Astrocyte (in vitro differentiated cells and primary cell): Measurements from ENCODE around the gene MUC3A. TPM values are rescaled to one million over a fixed set of nuclear protein-coding genes. Genes with fewer than 3 reads are reported as not detected.

ENCODE experiments used
- DNase-seq: peaks from one replicate; pipeline ENCODE4 v3.0.0-alpha.2; 2010; ENCODE audit warnings: low read depth
- FAIRE-seq: peaks from 2 replicates; lab custom pipeline; 2011; peaks lifted over from hg19 to GRCh38; lab: Jason Lieb, UNC
- H2AFZ ChIP-seq: 2 replicates; pipeline ENCODE4 v1.6.0; 2012; ENCODE audit warnings: low read depth, low read length, inconsistent platforms
- H3K27ac ChIP-seq: 2 replicates; pipeline ENCODE4 v1.5.1; 2011; ENCODE audit warnings: low read depth, low read length, inconsistent platforms
- H3K27me3 ChIP-seq: 2 replicates; pipeline ENCODE4 v1.6.0; 2011; ENCODE audit warnings: low read length, inconsistent platforms; ENCODE audit not compliant: insufficient read depth
- H3K36me3 ChIP-seq: 2 replicates; pipeline ENCODE4 v1.5.1; 2011; ENCODE audit warnings: low read length, inconsistent platforms; ENCODE audit not compliant: insufficient read depth
- H3K4me1 ChIP-seq: 2 replicates; pipeline ENCODE4 v1.5.1; 2011; ENCODE audit warnings: low read length, inconsistent platforms; ENCODE audit not compliant: insufficient read depth
- H3K4me2 ChIP-seq: 2 replicates; pipeline ENCODE4 v1.6.0; 2012; ENCODE audit warnings: low read length, inconsistent platforms
- H3K4me3 ChIP-seq: 2 replicates; pipeline ENCODE4 v1.5.1; 2011; ENCODE audit warnings: low read depth, mild to moderate bottlenecking, low read length, inconsistent platforms; ENCODE audit not compliant: insufficient read depth
- H3K79me2 ChIP-seq: 2 replicates; pipeline ENCODE4 v1.6.0; 2012; ENCODE audit warnings: mild to moderate bottlenecking, low read length, inconsistent platforms; ENCODE audit not compliant: insufficient read depth
- H3K9ac ChIP-seq: 2 replicates; pipeline ENCODE4 v1.6.0; 2012; ENCODE audit warnings: mild to moderate bottlenecking, low read length, inconsistent platforms
- H3K9me3 ChIP-seq: 2 replicates; pipeline ENCODE4 v1.5.1; 2012; ENCODE audit warnings: low read depth, mild to moderate bottlenecking, low read length, inconsistent platforms; ENCODE audit not compliant: insufficient read depth
- H4K20me1 ChIP-seq: 2 replicates; pipeline ENCODE4 v1.6.0; 2012; ENCODE audit warnings: low read length, inconsistent platforms; ENCODE audit not compliant: insufficient read depth
- H3K27ac Mint-ChIP-seq: one replicate; pipeline ENCODE4 v1.8.0; 2021; ENCODE audit warnings: mild to moderate bottlenecking, mixed read lengths; ENCODE audit not compliant: unreplicated experiment
- H3K27me3 Mint-ChIP-seq: one replicate; pipeline ENCODE4 v1.8.0; 2021; ENCODE audit warnings: low read depth, mixed read lengths; ENCODE audit not compliant: unreplicated experiment
- H3K36me3 Mint-ChIP-seq: one replicate; pipeline ENCODE4 v1.8.0; 2021; ENCODE audit warnings: low read depth, mixed read lengths; ENCODE audit not compliant: unreplicated experiment
- H3K4me1 Mint-ChIP-seq: one replicate; pipeline ENCODE4 v1.8.0; 2021; ENCODE audit warnings: low read depth, mixed read lengths; ENCODE audit not compliant: unreplicated experiment
- H3K4me3 Mint-ChIP-seq: one replicate; pipeline ENCODE4 v1.8.0; 2021; ENCODE audit warnings: mild to moderate bottlenecking, moderate library complexity, mixed read lengths; ENCODE audit not compliant: unreplicated experiment
- H3K9me3 Mint-ChIP-seq: one replicate; pipeline ENCODE4 v1.8.0; 2021; ENCODE audit warnings: mild to moderate bottlenecking, mixed read lengths; ENCODE audit not compliant: unreplicated experiment
- CTCF ChIP-seq: IDR thresholded peaks from 2 replicates; pipeline ENCODE4 v1.5.1; 2011; ENCODE audit warnings: low read depth, mild to moderate bottlenecking, inconsistent platforms, low read length, moderate library complexity; ENCODE audit not compliant: insufficient read depth
- EZH2 ChIP-seq: IDR thresholded peaks from 2 replicates; pipeline ENCODE4 v1.6.1; 2012; ENCODE audit warnings: mild to moderate bottlenecking, low read length, inconsistent platforms; ENCODE audit not compliant: insufficient read depth
- total RNA-seq: library from RNA; stranded (reverse); gene quantifications from 2 replicates; pipeline ENCODE4 v1.2.1, GENCODE V29; 2021

Gene MUC3A
- total RNA-seq, 1 donor from 2014 or later, result 0.61 TPM

DNA sequence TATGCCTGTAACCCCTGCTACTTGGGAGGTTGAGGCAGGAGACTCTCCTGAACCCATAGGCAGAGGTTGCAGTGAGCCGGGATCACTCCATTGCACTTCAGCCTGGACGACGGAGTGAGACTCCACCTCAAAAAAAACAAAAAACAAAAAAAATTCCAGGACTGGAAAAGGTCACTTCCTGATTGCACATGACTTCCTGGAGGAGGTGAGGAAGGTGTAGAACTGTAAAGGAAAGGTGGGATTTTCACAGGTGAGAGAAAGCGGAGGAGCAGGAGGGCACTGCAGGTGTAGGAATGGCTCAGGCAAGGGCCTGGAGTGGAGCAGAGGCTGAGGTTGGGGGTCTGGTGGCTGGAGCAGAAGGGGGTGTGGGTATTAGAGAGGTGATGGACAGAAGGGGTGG lies 3.2 kb upstream of the MUC3A start:
- Histone ChIP-seq H3K36me3 (no peaks in the 10 kb centered on the region), H2AFZ (no peak overlapping the region), H3K27ac (no peak overlapping the region), H3K9ac (no peak overlapping the region), H4K20me1 (no peaks in the 10 kb centered on the region), H3K27me3 (peaks cover 13% of the 10 kb centered on the region), H3K4me2 (no peak overlapping the region), H3K4me3 (no peak overlapping the region), H3K4me1 (no peaks in the 10 kb centered on the region), H3K9me3 (no peaks in the 10 kb centered on the region), H3K79me2 (no peaks in the 10 kb centered on the region)
- H3K27me3 Mint-ChIP-seq, result peaks cover 19% of the 10 kb centered on the region
- DNase-seq (no peak), FAIRE-seq (no peak)
- H3K27ac Mint-ChIP-seq, result no peak overlapping the region
- H3K9me3 Mint-ChIP-seq, result peaks cover 2% of the 10 kb centered on the region
- H3K4me1 Mint-ChIP-seq, result no peaks in the 10 kb centered on the region
- TF ChIP-seq CTCF, result no peak
- TF ChIP-seq EZH2, result no peak
- H3K36me3 Mint-ChIP-seq, result no peaks in the 10 kb centered on the region
- H3K4me3 Mint-ChIP-seq, result no peak overlapping the region

DNA sequence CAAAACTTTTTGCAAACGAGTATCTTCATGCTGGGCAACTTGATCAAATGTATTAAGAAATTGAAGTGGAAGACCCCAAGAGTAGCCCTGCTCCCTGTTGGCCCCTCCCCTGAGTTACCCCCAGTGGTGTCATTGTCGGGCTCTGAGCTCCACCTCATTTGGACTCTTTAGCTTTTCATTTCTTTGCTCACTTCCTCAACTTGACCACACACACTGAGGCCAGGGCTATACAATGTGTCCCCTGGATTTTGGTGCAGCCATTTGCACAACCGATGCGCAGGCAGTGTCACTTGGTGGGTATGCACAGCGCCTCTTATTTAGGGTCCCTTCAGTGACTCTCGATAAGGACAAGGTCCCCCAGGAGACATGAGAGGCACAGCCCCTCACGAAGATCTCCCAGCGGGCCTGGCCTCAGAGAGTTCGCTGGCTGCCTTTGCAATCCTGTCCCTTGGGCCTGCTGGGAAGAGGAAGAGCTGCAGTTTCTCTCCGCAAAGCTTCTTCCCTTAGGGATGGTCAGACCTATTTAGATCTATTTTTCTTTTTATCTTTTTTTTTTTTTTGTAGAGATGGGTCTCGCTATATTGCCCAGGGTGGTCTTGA lies 2.5 kb upstream of the MUC3A start:
- no peak overlapping the region for H3K4me3 Mint-ChIP-seq
- H3K36me3 Mint-ChIP-seq, result no peaks in the 10 kb centered on the region
- no peaks in the 10 kb centered on the region for H3K79me2 ChIP-seq
- no peak overlapping the region for H3K4me2 ChIP-seq
- TF ChIP-seq CTCF, result no peak
- no peak for TF ChIP-seq EZH2
- H3K4me3 ChIP-seq, result no peak overlapping the region
- H2AFZ ChIP-seq, result no peak overlapping the region
- peaks cover 2% of the 10 kb centered on the region for H3K9me3 Mint-ChIP-seq
- peaks cover 19% of the 10 kb centered on the region for H3K27me3 Mint-ChIP-seq
- no peaks in the 10 kb centered on the region for H3K4me1 ChIP-seq
- no peaks in the 10 kb centered on the region for H3K9me3 ChIP-seq
- H3K27ac Mint-ChIP-seq, result no peak overlapping the region
- no peak overlapping the region for H3K27ac ChIP-seq
- H3K36me3 ChIP-seq, result no peaks in the 10 kb centered on the region
- DNase-seq, result no peak
- no peaks in the 10 kb centered on the region for H3K4me1 Mint-ChIP-seq
- H3K27me3 ChIP-seq, result peaks cover 14% of the 10 kb centered on the region
- H4K20me1 ChIP-seq, result no peaks in the 10 kb centered on the region
- H3K9ac ChIP-seq, result no peak overlapping the region
- no peak for FAIRE-seq

DNA sequence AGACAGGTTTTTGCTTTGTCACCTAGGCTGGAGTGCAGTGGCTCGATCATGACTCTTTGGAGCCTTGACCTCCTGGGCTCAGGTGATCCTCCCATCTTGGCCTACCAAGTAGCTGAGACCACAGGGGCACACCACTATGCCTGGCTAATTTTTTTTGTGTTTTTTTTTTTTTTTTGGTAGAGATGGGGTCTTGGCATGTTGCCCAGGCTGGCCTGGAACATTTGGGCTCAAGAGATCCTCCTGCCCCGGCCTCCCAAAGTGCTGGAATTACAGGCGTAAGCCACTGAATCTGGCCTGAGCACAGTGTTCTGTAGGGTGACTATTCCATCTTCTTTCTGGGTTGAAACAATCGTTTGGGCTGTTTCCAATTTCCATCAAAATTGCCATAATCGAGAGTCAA lies 1.5 kb upstream of the MUC3A start:
- TF ChIP-seq EZH2 (no peak), CTCF (no peak)
- Histone ChIP-seq H3K36me3 (no peaks in the 10 kb centered on the region), H3K4me2 (no peak overlapping the region), H3K27ac (no peak overlapping the region), H3K9ac (no peak overlapping the region), H3K9me3 (no peaks in the 10 kb centered on the region), H3K4me3 (no peak overlapping the region), H4K20me1 (no peaks in the 10 kb centered on the region), H2AFZ (no peak overlapping the region), H3K4me1 (no peaks in the 10 kb centered on the region), H3K27me3 (peaks cover 16% of the 10 kb centered on the region), H3K79me2 (no peaks in the 10 kb centered on the region)
- peaks cover 19% of the 10 kb centered on the region for H3K27me3 Mint-ChIP-seq
- H3K4me1 Mint-ChIP-seq, result no peaks in the 10 kb centered on the region
- H3K4me3 Mint-ChIP-seq, result no peak overlapping the region
- DNase-seq (no peak), FAIRE-seq (no peak)
- peaks cover 2% of the 10 kb centered on the region for H3K9me3 Mint-ChIP-seq
- no peaks in the 10 kb centered on the region for H3K36me3 Mint-ChIP-seq
- H3K27ac Mint-ChIP-seq, result no peak overlapping the region
